ENCODE measurements around the gene NGEF. TPM values are rescaled to one million over a fixed set of nuclear protein-coding genes. Genes with fewer than 3 reads are reported as not detected.
"Not testable (repeated sequence)": the region's sequence is repeated elsewhere in the genome, so short reads cannot be mapped to it uniquely, and the experiment has no call there.

Gene NGEF
- total and polyA plus RNA-seq, 3 experiments from 2014 or later: 0.38 TPM; not detected in 2

GRCh38 chr2:232920760-232921159 is 92.3 kb downstream of the NGEF start:
- Histone ChIP-seq H3K9me3 (ENCODE audit: low read length) (no peaks in the 10 kb centered on the region), H3K4me1 (ENCODE audit: insufficient read depth, low read length) (no peaks in the 10 kb centered on the region), H3K36me3 (ENCODE audit: insufficient read depth, low read length) (no peaks in the 10 kb centered on the region), H3K4me3 (ENCODE audit: low read length) (no peak overlapping the region), H3K27ac (ENCODE audit: low read depth, low read length) (no peak overlapping the region), H3K27me3 (ENCODE audit: insufficient read depth, low read length, poor library complexity, severe bottlenecking) (peaks cover 15% of the 10 kb centered on the region)
- no peak overlapping the region for H3K4me3 Mint-ChIP-seq
- H3K27ac Mint-ChIP-seq: no peak overlapping the region
- H3K27me3 Mint-ChIP-seq: peaks cover 36 to 66% of the 10 kb centered on the region in 2 donors
- peaks cover 0 to 2% (median 0%) of the 10 kb centered on the region in 3 donors for H3K4me1 Mint-ChIP-seq
- peaks cover 0 to 4% (median 0%) of the 10 kb centered on the region in 3 donors for H3K36me3 Mint-ChIP-seq
- H3K9me3 Mint-ChIP-seq: peaks cover 0 to 3% (median 0%) of the 10 kb centered on the region in 5 donors
- no peak for DNase-seq
- ChIA-PET CTCF (interaction anchor here (0.8 kb wide), 1 partner anchor 210 kb away, joined by 4 read pairs; no protein-coding TSS in a partner anchor), POLR2A (no interaction called here)

GRCh38 chr2:232920055-232920454 is 93.0 kb downstream of the NGEF start:
- Histone ChIP-seq H3K27me3 (ENCODE audit: insufficient read depth, low read length, poor library complexity, severe bottlenecking) (peaks cover 9% of the 10 kb centered on the region), H3K9me3 (ENCODE audit: low read length) (no peaks in the 10 kb centered on the region), H3K4me3 (ENCODE audit: low read length) (no peak overlapping the region), H3K36me3 (ENCODE audit: insufficient read depth, low read length) (no peaks in the 10 kb centered on the region), H3K4me1 (ENCODE audit: insufficient read depth, low read length) (no peaks in the 10 kb centered on the region), H3K27ac (ENCODE audit: low read depth, low read length) (no peak overlapping the region)
- ChIA-PET CTCF (no interaction called here), POLR2A (no interaction called here)
- H3K36me3 Mint-ChIP-seq: peaks cover 0 to 7% (median 0%) of the 10 kb centered on the region in 3 donors
- H3K27me3 Mint-ChIP-seq: peaks cover 32 to 64% of the 10 kb centered on the region in 2 donors
- DNase-seq: no peak
- H3K9me3 Mint-ChIP-seq: peaks cover 0 to 3% (median 0%) of the 10 kb centered on the region in 5 donors
- no peak overlapping the region for H3K4me3 Mint-ChIP-seq
- peaks cover 0 to under 1% (median 0%) of the 10 kb centered on the region in 3 donors for H3K4me1 Mint-ChIP-seq
- H3K27ac Mint-ChIP-seq: no peak overlapping the region

- Mint-ChIP-seq H3K4me3 (no peak overlapping the region), H3K4me1 (no peaks in the 10 kb centered on the region)
Observed at GRCh38 chr2:232919141-232919540, 93.9 kb downstream of the NGEF start.

GRCh38 chr2:232913903-232914302 is 99.2 kb downstream of the NGEF start:
- DNase-seq: no peak
- no peaks in the 10 kb centered on the region for H3K9me3 ChIP-seq (ENCODE audit: low read length)
- Mint-ChIP-seq H3K36me3 (peaks cover 0 to 15% (median 0%) of the 10 kb centered on the region in 3 donors), H3K27ac (no peak overlapping the region), H3K9me3 (peaks cover 12 to 24% (median 20%) of the 10 kb centered on the region in 5 donors), H3K4me1 (no peaks in the 10 kb centered on the region), H3K4me3 (no peak overlapping the region), H3K27me3 (peaks cover 11 to 71% of the 10 kb centered on the region in 2 donors)
- no peaks in the 10 kb centered on the region for H3K27me3 ChIP-seq (ENCODE audit: insufficient read depth, low read length, poor library complexity, severe bottlenecking)
- H3K36me3 ChIP-seq (ENCODE audit: insufficient read depth, low read length): no peaks in the 10 kb centered on the region
- ChIA-PET CTCF (no interaction called here), POLR2A (no interaction called here)
- no peak overlapping the region for H3K4me3 ChIP-seq (ENCODE audit: low read length)
- no peak overlapping the region for H3K27ac ChIP-seq (ENCODE audit: low read depth, low read length)
- no peaks in the 10 kb centered on the region for H3K4me1 ChIP-seq (ENCODE audit: insufficient read depth, low read length)

More at GRCh38 chr2:232919141-232919540, 93.9 kb downstream of the NGEF start:
- Mint-ChIP-seq H3K27ac (no peak overlapping the region), H3K9me3 (no peaks in the 10 kb centered on the region), H3K27me3 (peaks cover 24 to 58% of the 10 kb centered on the region in 2 donors), H3K36me3 (peaks cover 0 to 3% (median 0%) of the 10 kb centered on the region in 3 donors)
- Histone ChIP-seq H3K27me3 (ENCODE audit: insufficient read depth, low read length, poor library complexity, severe bottlenecking) (peaks cover 5% of the 10 kb centered on the region), H3K27ac (ENCODE audit: low read depth, low read length) (no peak overlapping the region), H3K4me1 (ENCODE audit: insufficient read depth, low read length) (no peaks in the 10 kb centered on the region), H3K9me3 (ENCODE audit: low read length) (no peaks in the 10 kb centered on the region), H3K36me3 (ENCODE audit: insufficient read depth, low read length) (no peaks in the 10 kb centered on the region), H3K4me3 (ENCODE audit: low read length) (no peak overlapping the region)
- ChIA-PET CTCF (no interaction called here), POLR2A (no interaction called here)
- DNase-seq: no peak

GRCh38 chr2:232911712-232912277 is 101.3 kb downstream of the NGEF start:
- Mint-ChIP-seq H3K4me1 (no peaks in the 10 kb centered on the region), H3K36me3 (peaks cover 0 to 15% (median 0%) of the 10 kb centered on the region in 3 donors), H3K9me3 (peaks cover 12 to 24% (median 20%) of the 10 kb centered on the region in 5 donors), H3K27me3 (peaks cover 7 to 63% of the 10 kb centered on the region in 2 donors), H3K27ac (no peak overlapping the region), H3K4me3 (no peak overlapping the region)
- no peaks in the 10 kb centered on the region for H3K9me3 ChIP-seq (ENCODE audit: low read length)
- H3K36me3 ChIP-seq (ENCODE audit: insufficient read depth, low read length): no peaks in the 10 kb centered on the region
- H3K4me1 ChIP-seq (ENCODE audit: insufficient read depth, low read length): no peaks in the 10 kb centered on the region
- no peak overlapping the region for H3K27ac ChIP-seq (ENCODE audit: low read depth, low read length)
- ChIA-PET POLR2A (no interaction called here), CTCF (no interaction called here)
- no peak for DNase-seq
- H3K27me3 ChIP-seq (ENCODE audit: insufficient read depth, low read length, poor library complexity, severe bottlenecking): no peaks in the 10 kb centered on the region
- no peak overlapping the region for H3K4me3 ChIP-seq (ENCODE audit: low read length)

GRCh38 chr2:232910376-232910775 is 102.7 kb downstream of the NGEF start:
- Histone ChIP-seq H3K4me3 (ENCODE audit: low read length) (no peak overlapping the region), H3K36me3 (ENCODE audit: insufficient read depth, low read length) (no peaks in the 10 kb centered on the region), H3K9me3 (ENCODE audit: low read length) (no peaks in the 10 kb centered on the region), H3K27me3 (ENCODE audit: insufficient read depth, low read length, poor library complexity, severe bottlenecking) (no peaks in the 10 kb centered on the region), H3K4me1 (ENCODE audit: insufficient read depth, low read length) (no peaks in the 10 kb centered on the region), H3K27ac (ENCODE audit: low read depth, low read length) (no peak overlapping the region)
- Mint-ChIP-seq H3K27ac (no peak overlapping the region), H3K9me3 (peaks cover 12 to 24% (median 20%) of the 10 kb centered on the region in 5 donors), H3K4me1 (no peaks in the 10 kb centered on the region), H3K4me3 (no peak overlapping the region), H3K36me3 (peaks cover 0 to 15% (median 0%) of the 10 kb centered on the region in 3 donors), H3K27me3 (peaks cover 6 to 51% of the 10 kb centered on the region in 2 donors)
- no peak for DNase-seq
- CTCF ChIA-PET: no interaction called here
- POLR2A ChIA-PET: no interaction called here

GRCh38 chr2:232908695-232909094 is 104.4 kb downstream of the NGEF start:
- H3K9me3 ChIP-seq (ENCODE audit: low read length): no peaks in the 10 kb centered on the region
- no peak overlapping the region for H3K4me3 ChIP-seq (ENCODE audit: low read length)
- Mint-ChIP-seq H3K4me3 (no peak overlapping the region), H3K27ac (no peak overlapping the region), H3K9me3 (peaks cover 12 to 24% (median 20%) of the 10 kb centered on the region in 5 donors), H3K4me1 (no peaks in the 10 kb centered on the region), H3K27me3 (peaks cover 9 to 42% of the 10 kb centered on the region in 2 donors), H3K36me3 (peaks cover 0 to 12% (median 0%) of the 10 kb centered on the region in 3 donors)
- no peaks in the 10 kb centered on the region for H3K27me3 ChIP-seq (ENCODE audit: insufficient read depth, low read length, poor library complexity, severe bottlenecking)
- ChIA-PET CTCF (no interaction called here), POLR2A (no interaction called here)
- DNase-seq: no peak
- H3K36me3 ChIP-seq (ENCODE audit: insufficient read depth, low read length): no peaks in the 10 kb centered on the region
- no peak overlapping the region for H3K27ac ChIP-seq (ENCODE audit: low read depth, low read length)
- H3K4me1 ChIP-seq (ENCODE audit: insufficient read depth, low read length): no peaks in the 10 kb centered on the region

GRCh38 chr2:232907718-232908085 is 105.4 kb downstream of the NGEF start:
- H3K4me3 ChIP-seq (ENCODE audit: low read length); H3K9me3 ChIP-seq (ENCODE audit: low read length); POLR2A ChIA-PET; H3K4me1 Mint-ChIP-seq; H3K4me1 ChIP-seq (ENCODE audit: insufficient read depth, low read length); H3K27ac Mint-ChIP-seq; DNase-seq; H3K36me3 Mint-ChIP-seq; CTCF ChIA-PET; H3K27me3 ChIP-seq (ENCODE audit: insufficient read depth, low read length, poor library complexity, severe bottlenecking); H3K27ac ChIP-seq (ENCODE audit: low read depth, low read length); H3K36me3 ChIP-seq (ENCODE audit: insufficient read depth, low read length); H3K4me3 Mint-ChIP-seq: not testable (repeated sequence)
- Mint-ChIP-seq H3K27me3 (peaks cover 3 to 38% of the 10 kb centered on the region in 2 donors), H3K9me3 (peaks cover 10 to 20% (median 19%) of the 10 kb centered on the region in 5 donors)

Measured in CD8-positive, alpha-beta memory T cell (primary cell).